ENCODE measurements around the gene GALNTL6. TPM values are rescaled to one million over a fixed set of nuclear protein-coding genes. Genes with fewer than 3 reads are reported as not detected.

Gene GALNTL6
- total and polyA plus RNA-seq, 8 donors: 0.15 to 0.87 (median 0.58) TPM; not detected in 3

DNA sequence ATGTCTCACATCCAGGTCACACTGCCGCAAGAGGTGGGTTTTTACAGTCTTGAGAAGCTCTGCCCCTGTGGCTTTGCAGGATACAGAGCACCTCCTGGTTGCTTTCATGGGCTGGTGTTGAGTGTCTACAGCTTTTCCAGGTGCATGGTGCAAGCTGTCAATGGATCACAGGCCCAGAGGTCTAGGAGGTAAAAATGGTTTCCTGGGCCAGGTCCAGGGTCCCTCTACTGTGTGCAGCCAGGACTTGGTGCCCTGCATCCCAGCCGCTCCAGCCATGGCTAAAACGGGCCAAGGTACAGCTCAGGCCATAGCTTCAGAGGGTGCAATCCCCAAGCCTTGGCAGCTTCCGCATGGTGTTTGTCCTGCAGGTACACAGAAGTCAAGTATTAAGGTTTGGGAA lies 921.4 kb downstream of the GALNTL6 start:
- no peaks in the 10 kb centered on the region for H3K4me1 ChIP-seq
- no peak overlapping the region for H3K4me3 ChIP-seq
- intact Hi-C loops (cut with DNase I; ENCODE audit: low total_unique reads): no loop called here
- H3K36me3 ChIP-seq: no peaks in the 10 kb centered on the region
- no peaks in the 10 kb centered on the region for H3K27me3 ChIP-seq
- WGBS, 5 donors: 80 to 94% (median 89%) methylated on average over 1 to 4 of the region's 4 CpGs
- no peak overlapping the region for H3K27ac ChIP-seq
- peaks cover 10 to 50% (median 42%) of the 10 kb centered on the region in 4 donors for H3K9me3 ChIP-seq
- no peak for DNase-seq
- no peak for TF ChIP-seq POLR2AphosphoS5 (IDR thresholded peaks at IDR 0.05)
- no peak for TF ChIP-seq POLR2A (IDR thresholded peaks at IDR 0.05)
- TF ChIP-seq, protein P1, sequence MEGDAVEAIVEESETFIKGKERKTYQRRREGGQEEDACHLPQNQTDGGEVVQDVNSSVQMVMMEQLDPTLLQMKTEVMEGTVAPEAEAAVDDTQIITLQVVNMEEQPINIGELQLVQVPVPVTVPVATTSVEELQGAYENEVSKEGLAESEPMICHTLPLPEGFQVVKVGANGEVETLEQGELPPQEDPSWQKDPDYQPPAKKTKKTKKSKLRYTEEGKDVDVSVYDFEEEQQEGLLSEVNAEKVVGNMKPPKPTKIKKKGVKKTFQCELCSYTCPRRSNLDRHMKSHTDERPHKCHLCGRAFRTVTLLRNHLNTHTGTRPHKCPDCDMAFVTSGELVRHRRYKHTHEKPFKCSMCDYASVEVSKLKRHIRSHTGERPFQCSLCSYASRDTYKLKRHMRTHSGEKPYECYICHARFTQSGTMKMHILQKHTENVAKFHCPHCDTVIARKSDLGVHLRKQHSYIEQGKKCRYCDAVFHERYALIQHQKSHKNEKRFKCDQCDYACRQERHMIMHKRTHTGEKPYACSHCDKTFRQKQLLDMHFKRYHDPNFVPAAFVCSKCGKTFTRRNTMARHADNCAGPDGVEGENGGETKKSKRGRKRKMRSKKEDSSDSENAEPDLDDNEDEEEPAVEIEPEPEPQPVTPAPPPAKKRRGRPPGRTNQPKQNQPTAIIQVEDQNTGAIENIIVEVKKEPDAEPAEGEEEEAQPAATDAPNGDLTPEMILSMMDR (IDR thresholded peaks at IDR 0.05): no peak
- no peak for TF ChIP-seq EP300 (IDR thresholded peaks at IDR 0.05)

GRCh38 chr4:172736046-172736445 lies 922.8 kb downstream of the GALNTL6 start:
- 79 to 88% (median 84%) methylated on average over 5 of the region's 5 CpGs for WGBS, 5 donors
- Histone ChIP-seq H3K9me3 (peaks cover 10 to 50% (median 42%) of the 10 kb centered on the region in 4 donors), H3K36me3 (no peaks in the 10 kb centered on the region), H3K27ac (no peak overlapping the region), H3K4me1 (no peaks in the 10 kb centered on the region), H3K27me3 (no peaks in the 10 kb centered on the region), H3K4me3 (no peak overlapping the region)
- TF ChIP-seq, protein P1 (IDR thresholded peaks at IDR 0.05): no peak
- TF ChIP-seq POLR2A (IDR thresholded peaks at IDR 0.05): no peak
- TF ChIP-seq EP300 (IDR thresholded peaks at IDR 0.05): no peak
- no peak for TF ChIP-seq POLR2AphosphoS5 (IDR thresholded peaks at IDR 0.05)
- no peak for DNase-seq
- intact Hi-C loops (cut with DNase I; ENCODE audit: low total_unique reads): no loop called here

DNA sequence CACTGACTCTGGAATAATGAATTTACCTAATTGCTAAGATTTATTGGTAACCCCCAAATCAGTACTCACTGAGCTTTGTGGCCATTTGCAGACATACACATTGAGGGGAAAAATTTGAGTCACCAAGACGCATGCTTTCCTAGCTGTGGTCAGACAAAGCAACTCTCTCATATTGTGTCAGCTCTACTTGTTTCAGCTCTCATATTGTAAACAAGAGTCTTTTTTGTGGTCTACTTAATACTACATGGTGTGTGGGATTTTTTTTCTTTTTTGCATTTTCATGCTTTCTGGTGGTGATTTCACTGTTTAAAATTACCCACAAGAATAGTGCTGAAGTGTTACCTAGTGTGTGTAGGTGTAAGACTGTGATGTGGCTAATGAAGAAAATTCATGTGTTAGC lies 927.2 kb downstream of the GALNTL6 start:
- no peak for DNase-seq
- Histone ChIP-seq H3K36me3 (no peaks in the 10 kb centered on the region), H3K4me3 (no peak overlapping the region), H3K27ac (no peak overlapping the region), H3K9me3 (peaks cover 3 to 28% (median 21%) of the 10 kb centered on the region in 4 donors), H3K27me3 (no peaks in the 10 kb centered on the region), H3K4me1 (no peaks in the 10 kb centered on the region)
- no peak for TF ChIP-seq POLR2A (IDR thresholded peaks at IDR 0.05)
- TF ChIP-seq, protein P1 (IDR thresholded peaks at IDR 0.05): no peak
- no peak for TF ChIP-seq EP300 (IDR thresholded peaks at IDR 0.05)
- TF ChIP-seq POLR2AphosphoS5 (IDR thresholded peaks at IDR 0.05): no peak
- intact Hi-C loops (cut with DNase I; ENCODE audit: low total_unique reads): no loop called here
- WGBS, 5 donors: 28 to 86% (median 78%) methylated on average over 1 of the region's 1 CpG

- Histone ChIP-seq H3K4me3 (no peak overlapping the region), H3K27me3 (no peaks in the 10 kb centered on the region), H3K4me1 (no peaks in the 10 kb centered on the region), H3K36me3 (no peaks in the 10 kb centered on the region), H3K9me3 (no peaks in the 10 kb centered on the region), H3K27ac (no peak overlapping the region)
- 76 to 88% (median 85%) methylated on average over 1 of the region's 1 CpG for WGBS, 5 donors
- TF ChIP-seq POLR2A (IDR thresholded peaks at IDR 0.05): no peak
- TF ChIP-seq POLR2AphosphoS5 (IDR thresholded peaks at IDR 0.05): no peak
- TF ChIP-seq, protein P1 (IDR thresholded peaks at IDR 0.05): no peak
- no peak for TF ChIP-seq EP300 (IDR thresholded peaks at IDR 0.05)
- no peak for DNase-seq
- intact Hi-C loops (cut with DNase I; ENCODE audit: low total_unique reads): no loop called here
These were observed 937.7 kb downstream of the GALNTL6 start for GRCh38 chr4:172750910-172751309.

All from stomach (tissue), 9 donors.